CD4-positive, alpha-beta T cell (primary cell): ENCODE results near the gene NTN1. TPM values are rescaled to one million over a fixed set of nuclear protein-coding genes. Genes with fewer than 3 reads are reported as not detected.

Experiments used
- ATAC-seq: fragments of 200-7000 bp; cut with Tn5 transposase; one replicate; pipeline ENCODE4 v1.10.0; 2022; ENCODE audit warnings: mild to moderate bottlenecking; ENCODE audit not compliant: poor library complexity
- CTCF ChIA-PET: fragments of 350-600 bp; sonication (Branson Sonifier 250); formaldehyde crosslinking; loops from one replicate; lab custom pipeline; 2021; ENCODE audit warnings: antibody characterized with exemption, inconsistent platforms; lab: Charles Lee
- POLR2A ChIA-PET: fragments of 350-600 bp; sonication (Branson Sonifier 250); formaldehyde crosslinking; loops from one replicate; lab custom pipeline; 2021; ENCODE audit warnings: antibody characterized with exemption, inconsistent platforms; lab: Charles Lee
- DNase-seq, 14 experiments: peaks; one replicate each; pipeline ENCODE4 v3.0.0-alpha.2; 2013 to 2020; ENCODE audit warnings: mixed read lengths in 2 of 14
- H3K27ac ChIP-seq, 2 donors: one replicate each; pipeline versions ENCODE4 v1.5.1 to v1.7.0; 2013; ENCODE audit warnings: low read length in 2 of 2, low read depth in 1 of 2, mild to moderate bottlenecking in 1 of 2
- H3K27me3 ChIP-seq, 2 experiments: 1 replicate in 1 of 2; 2 replicates in 1 of 2; pipeline versions ENCODE4 v1.6.1 to v1.7.0; 2013; ENCODE audit warnings: low read length in 2 of 2, control low read depth in 1 of 2, mild to moderate bottlenecking in 1 of 2, moderate library complexity in 1 of 2; ENCODE audit not compliant: insufficient read depth in 2 of 2, control insufficient read depth in 1 of 2
- H3K36me3 ChIP-seq: one replicate; pipeline ENCODE4 v1.6.1; 2013; ENCODE audit warnings: low read length, control low read depth; ENCODE audit not compliant: insufficient read depth
- H3K4me1 ChIP-seq: one replicate; pipeline ENCODE4 v1.6.1; 2013; ENCODE audit warnings: low read length, control low read depth; ENCODE audit not compliant: insufficient read depth
- H3K4me3 ChIP-seq: one replicate; pipeline ENCODE4 v1.5.1; 2013; ENCODE audit warnings: mild to moderate bottlenecking, low read length, moderate library complexity
- H3K9me3 ChIP-seq, 2 experiments: 1 replicate in 1 of 2; 2 replicates in 1 of 2; pipeline versions ENCODE4 v1.6.1 to v1.7.0; 2013; ENCODE audit warnings: low read length in 2 of 2, mild to moderate bottlenecking in 2 of 2, control low read depth in 1 of 2, moderate library complexity in 1 of 2; ENCODE audit not compliant: control insufficient read depth in 1 of 2, insufficient read depth in 1 of 2
- H3K27ac Mint-ChIP-seq: one replicate; pipeline ENCODE4 v1.8.0; 2020; ENCODE audit warnings: mixed read lengths
- H3K27me3 Mint-ChIP-seq: one replicate; pipeline ENCODE4 v1.8.0; 2021; ENCODE audit warnings: mixed read lengths
- H3K36me3 Mint-ChIP-seq: one replicate; pipeline ENCODE4 v1.8.0; 2021; ENCODE audit warnings: low read depth, mixed read lengths
- H3K4me1 Mint-ChIP-seq: one replicate; pipeline ENCODE4 v1.8.0; 2021; ENCODE audit warnings: low read depth, mixed read lengths
- H3K4me3 Mint-ChIP-seq: one replicate; pipeline ENCODE4 v1.8.0; 2020; ENCODE audit warnings: mild to moderate bottlenecking, mixed read lengths
- H3K9me3 Mint-ChIP-seq: one replicate; pipeline ENCODE4 v1.8.0; 2020; ENCODE audit warnings: mixed read lengths
- intact Hi-C, 2 experiments: fragments of 100-400 bp; cut with DNase I in 1 of 2; cut with micrococcal nuclease in 1 of 2; formaldehyde crosslinking; loops; one replicate each; pipeline versions ENCODE4 v1.15.1 to v1.9.0; 2023 to 2025; cut with DNase I, micrococcal nuclease
- total RNA-seq, 174 experiments: library from RNA in 2 of 174; stranded (reverse) in 2 of 174; gene quantifications; one replicate each; pipeline ENCODE4 v1.2.3 and lab custom pipeline; 2021 to 2026
- TF ChIP-seq, protein P1 (sequence below): fragments of 200-600 bp; IDR thresholded peaks from one replicate; pipeline ENCODE4 v1.8.0; 2022; ENCODE audit warnings: antibody characterized with exemption, mild to moderate bottlenecking

The NTN1 gene
- total RNA-seq, 2 experiments from 2014 or later: 0.08 to 0.14 TPM

DNA sequence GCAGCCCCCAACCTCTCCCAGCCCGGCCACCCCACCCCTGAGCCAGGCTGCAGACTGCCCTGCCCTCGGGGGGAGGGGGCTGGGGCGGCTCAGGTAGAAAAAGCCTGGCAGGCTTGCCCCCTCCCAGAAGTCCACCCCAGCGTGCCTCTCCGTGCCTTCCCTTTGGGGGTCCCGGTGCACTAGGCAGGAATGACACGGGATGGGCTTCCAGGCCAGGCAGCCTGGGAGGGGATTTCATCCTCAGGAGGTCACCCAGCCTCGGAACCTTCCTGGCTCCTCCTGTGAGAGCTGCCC, 185.0 kb downstream of the NTN1 start:
- TF ChIP-seq, protein P1, sequence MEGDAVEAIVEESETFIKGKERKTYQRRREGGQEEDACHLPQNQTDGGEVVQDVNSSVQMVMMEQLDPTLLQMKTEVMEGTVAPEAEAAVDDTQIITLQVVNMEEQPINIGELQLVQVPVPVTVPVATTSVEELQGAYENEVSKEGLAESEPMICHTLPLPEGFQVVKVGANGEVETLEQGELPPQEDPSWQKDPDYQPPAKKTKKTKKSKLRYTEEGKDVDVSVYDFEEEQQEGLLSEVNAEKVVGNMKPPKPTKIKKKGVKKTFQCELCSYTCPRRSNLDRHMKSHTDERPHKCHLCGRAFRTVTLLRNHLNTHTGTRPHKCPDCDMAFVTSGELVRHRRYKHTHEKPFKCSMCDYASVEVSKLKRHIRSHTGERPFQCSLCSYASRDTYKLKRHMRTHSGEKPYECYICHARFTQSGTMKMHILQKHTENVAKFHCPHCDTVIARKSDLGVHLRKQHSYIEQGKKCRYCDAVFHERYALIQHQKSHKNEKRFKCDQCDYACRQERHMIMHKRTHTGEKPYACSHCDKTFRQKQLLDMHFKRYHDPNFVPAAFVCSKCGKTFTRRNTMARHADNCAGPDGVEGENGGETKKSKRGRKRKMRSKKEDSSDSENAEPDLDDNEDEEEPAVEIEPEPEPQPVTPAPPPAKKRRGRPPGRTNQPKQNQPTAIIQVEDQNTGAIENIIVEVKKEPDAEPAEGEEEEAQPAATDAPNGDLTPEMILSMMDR: no peak
- Mint-ChIP-seq H3K9me3 (no peaks in the 10 kb centered on the region), H3K27me3 (no peaks in the 10 kb centered on the region), H3K27ac (no peak overlapping the region), H3K4me3 (no peak overlapping the region), H3K4me1 (peaks cover 2% of the 10 kb centered on the region), H3K36me3 (no peaks in the 10 kb centered on the region)
- ATAC-seq: no peak
- Histone ChIP-seq H3K4me1 (no peaks in the 10 kb centered on the region), H3K36me3 (no peaks in the 10 kb centered on the region), H3K27ac (no peak overlapping the region), H3K27me3 (peaks cover 0 to 2% of the 10 kb centered on the region in 2 experiments), H3K4me3 (no peak overlapping the region), H3K9me3 (peaks cover 0 to 3% of the 10 kb centered on the region in 2 experiments)
- ChIA-PET CTCF (no interaction called here), POLR2A (no interaction called here)
- DNase-seq: no peak
- intact Hi-C loops: no loop called here

- Mint-ChIP-seq H3K27ac (no peak overlapping the region), H3K4me3 (no peak overlapping the region), H3K4me1 (peaks cover 7% of the 10 kb centered on the region), H3K27me3 (no peaks in the 10 kb centered on the region), H3K9me3 (no peaks in the 10 kb centered on the region), H3K36me3 (no peaks in the 10 kb centered on the region)
- intact Hi-C loops: no loop called here
- Histone ChIP-seq H3K4me3 (no peak overlapping the region), H3K4me1 (no peaks in the 10 kb centered on the region), H3K9me3 (peaks cover 0 to 3% of the 10 kb centered on the region in 2 experiments), H3K27me3 (peaks cover 0 to 2% of the 10 kb centered on the region in 2 experiments), H3K36me3 (no peaks in the 10 kb centered on the region), H3K27ac (no peak overlapping the region)
- DNase-seq (no peak), ATAC-seq (no peak)
- ChIA-PET POLR2A (no interaction called here), CTCF (no interaction called here)
- TF ChIP-seq, protein P1: no peak
These were observed 185.5 kb downstream of the NTN1 start for GRCh38 chr17:9206741-9207332.

- Mint-ChIP-seq H3K27me3 (no peaks in the 10 kb centered on the region), H3K9me3 (no peaks in the 10 kb centered on the region), H3K4me1 (peaks cover 7% of the 10 kb centered on the region), H3K27ac (no peak overlapping the region), H3K4me3 (no peak overlapping the region), H3K36me3 (no peaks in the 10 kb centered on the region)
- Histone ChIP-seq H3K9me3 (peaks cover 0 to 7% of the 10 kb centered on the region in 2 experiments), H3K4me1 (no peaks in the 10 kb centered on the region), H3K27me3 (peaks cover 0 to 2% of the 10 kb centered on the region in 2 experiments), H3K4me3 (no peak overlapping the region), H3K27ac (no peak overlapping the region), H3K36me3 (no peaks in the 10 kb centered on the region)
- DNase-seq: no peak
- ChIA-PET CTCF (no interaction called here), POLR2A (no interaction called here)
- no peak for ATAC-seq
- TF ChIP-seq, protein P1: no peak
- intact Hi-C loops: no loop called here
These were observed 187.2 kb downstream of the NTN1 start for GRCh38 chr17:9208381-9209105.
